Neutrophil (primary cell): ENCODE results near the gene PPP1R1B.

ENCODE experiments used
- H3K27ac ChIP-seq: fragments of 200-600 bp; sonication (generic); 2 replicates; pipeline ENCODE4 v1.5.1; 2016; ENCODE audit warnings: mild to moderate bottlenecking, moderate library complexity
- H3K27me3 ChIP-seq: fragments of 200-600 bp; sonication (generic); 2 replicates; pipeline ENCODE4 v1.6.0; 2016; ENCODE audit warnings: mild to moderate bottlenecking
- H3K36me3 ChIP-seq: fragments of 200-600 bp; sonication (generic); 2 replicates; pipeline ENCODE4 v1.5.1; 2017
- H3K4me1 ChIP-seq, 2 experiments: fragments of 200-600 bp in 1 of 2; sonication (generic) in 1 of 2; 1 replicate in 1 of 2; 2 replicates in 1 of 2; pipeline versions ENCODE4 v1.5.1 to v1.6.1; 2013 to 2016; ENCODE audit warnings: low read depth in 1 of 2, low read length in 1 of 2, mild to moderate bottlenecking in 1 of 2, moderate library complexity in 1 of 2; ENCODE audit not compliant: control insufficient read depth in 1 of 2, insufficient read depth in 1 of 2
- H3K4me3 ChIP-seq, 2 experiments: fragments of 200-600 bp in 1 of 2; sonication (generic) in 1 of 2; 1 replicate in 1 of 2; 2 replicates in 1 of 2; pipeline ENCODE4 v1.5.1; 2013 to 2016; ENCODE audit warnings: low read depth in 1 of 2, low read length in 1 of 2, mild to moderate bottlenecking in 1 of 2, moderate library complexity in 1 of 2
- H3K9me3 ChIP-seq: fragments of 200-600 bp; sonication (generic); 2 replicates; pipeline ENCODE4 v1.5.1; 2016
- CTCF ChIP-seq: fragments of 200-600 bp; sonication (generic); IDR thresholded peaks from 2 replicates; pipeline ENCODE4 v1.5.1; 2016; ENCODE audit warnings: antibody characterized with exemption

PPP1R1B gene

GRCh38 chr17:39626171-39627046, at the start of gene PPP1R1B:
Gene PPP1R1B (plus strand): TSS chr17:39626952. CDS start chr17:39627393, 441 bp downstream.
- no peaks in the 10 kb centered on the region for H3K36me3 ChIP-seq
- no peak within 1 kb of the TSS for H3K27ac ChIP-seq
- peak within 1 kb of the TSS in 1 of 2 experiments; percentile 21 for H3K4me3 ChIP-seq
- H3K4me1 ChIP-seq: peaks cover 44 to 60% of the 10 kb centered on the region in 2 experiments
- no peak for TF ChIP-seq CTCF
- no peaks in the 10 kb centered on the region for H3K9me3 ChIP-seq
- H3K27me3 ChIP-seq: peaks cover 62% of the 10 kb centered on the region

- Histone ChIP-seq H3K9me3 (no peaks in the 10 kb centered on the region), H3K27me3 (peaks cover 71% of the 10 kb centered on the region), H3K4me1 (peaks cover 5 to 7% of the 10 kb centered on the region in 2 experiments), H3K36me3 (no peaks in the 10 kb centered on the region), H3K4me3 (no peak overlapping the region), H3K27ac (no peak overlapping the region)
- no peak for TF ChIP-seq CTCF
These were observed 48.5 kb upstream of the PPP1R1B start for GRCh38 chr17:39578272-39578671.

- H3K27ac ChIP-seq: no peak overlapping the region
- H3K4me3 ChIP-seq: no peak overlapping the region
- no peak for TF ChIP-seq CTCF
- no peaks in the 10 kb centered on the region for H3K36me3 ChIP-seq
- peaks cover 59% of the 10 kb centered on the region for H3K27me3 ChIP-seq
- no peaks in the 10 kb centered on the region for H3K4me1 ChIP-seq
- H3K9me3 ChIP-seq: no peaks in the 10 kb centered on the region
These were observed 47.3 kb upstream of the PPP1R1B start for GRCh38 chr17:39579318-39580081.

- H3K27ac ChIP-seq: no peak overlapping the region
- no peak overlapping the region for H3K4me3 ChIP-seq
- H3K27me3 ChIP-seq: peaks cover 53% of the 10 kb centered on the region
- no peaks in the 10 kb centered on the region for H3K9me3 ChIP-seq
- H3K4me1 ChIP-seq: no peaks in the 10 kb centered on the region
- H3K36me3 ChIP-seq: no peaks in the 10 kb centered on the region
- no peak for TF ChIP-seq CTCF
These were observed 46.7 kb upstream of the PPP1R1B start for GRCh38 chr17:39580082-39580468.

- TF ChIP-seq CTCF: no peak
- no peaks in the 10 kb centered on the region for H3K36me3 ChIP-seq
- H3K9me3 ChIP-seq: no peaks in the 10 kb centered on the region
- H3K4me1 ChIP-seq: no peaks in the 10 kb centered on the region
- no peak overlapping the region for H3K4me3 ChIP-seq
- H3K27ac ChIP-seq: no peak overlapping the region
- H3K27me3 ChIP-seq: peaks cover 42% of the 10 kb centered on the region
These were observed 45.5 kb upstream of the PPP1R1B start for GRCh38 chr17:39581071-39581758.
